Stimulated activated CD4-positive, alpha-beta T cell treated with anti-CD3 and anti-CD28 coated beads, Interleukin-15, amount 100 ng/mL, for 24 hours (primary cell): Measurements from ENCODE around the gene CMA1.

ENCODE experiments used
- DNase-seq: peaks from one replicate; pipeline ENCODE4 v3.0.0-alpha.2; 2020

CMA1 gene

DNA sequence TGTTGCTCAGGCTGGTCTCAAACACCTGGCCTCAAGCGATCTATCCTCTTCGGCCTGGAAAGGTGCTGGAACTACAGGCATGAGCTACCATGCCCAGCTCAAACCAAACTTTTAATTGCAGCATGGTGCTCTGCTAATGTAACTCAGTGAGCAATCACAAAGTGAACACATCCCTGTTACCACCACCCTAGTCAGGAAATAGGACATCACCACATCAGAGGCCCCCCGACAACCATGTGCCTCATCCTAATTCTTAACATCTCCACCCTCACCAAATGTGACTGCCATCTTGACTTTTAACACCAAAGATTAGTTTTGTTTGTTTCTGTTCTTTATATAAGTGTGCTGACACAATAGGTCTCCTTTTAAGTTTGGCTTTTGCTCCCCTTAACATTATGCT, 42.7 kb downstream of the CMA1 start:
- DNase-seq, result no peak

GRCh38 chr14:24463884-24464785, 43.9 kb downstream of the CMA1 start:
- DNase-seq, result no peak

- DNase-seq, result no peak
Measured at GRCh38 chr14:24463017-24463883, 44.8 kb downstream of the CMA1 start.

- no peak for DNase-seq
Measured at GRCh38 chr14:24461336-24461735, 46.7 kb downstream of the CMA1 start.

- no peak for DNase-seq
Measured at GRCh38 chr14:24459331-24459730, 48.7 kb downstream of the CMA1 start.

DNA sequence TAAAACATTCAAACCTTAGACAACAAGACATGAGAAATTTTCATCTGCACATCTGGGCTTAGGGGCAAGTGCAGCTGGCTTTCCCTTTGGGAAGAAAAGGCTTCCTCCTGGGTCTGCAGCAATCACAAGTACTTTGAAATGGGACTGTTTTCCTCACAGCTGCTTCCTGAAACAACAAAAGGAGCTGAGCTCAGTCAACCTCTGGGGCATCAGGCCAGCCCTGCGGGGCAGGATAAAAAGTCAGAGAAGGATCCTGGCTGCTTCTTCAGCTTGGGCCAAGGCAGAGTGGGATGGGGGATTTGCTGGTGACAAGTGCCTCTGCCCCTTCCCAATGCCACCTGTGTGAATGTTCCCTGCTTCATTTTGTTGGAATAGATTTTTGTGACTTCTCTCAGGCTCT, 49.3 kb downstream of the CMA1 start:
- DNase-seq, result no peak

DNA sequence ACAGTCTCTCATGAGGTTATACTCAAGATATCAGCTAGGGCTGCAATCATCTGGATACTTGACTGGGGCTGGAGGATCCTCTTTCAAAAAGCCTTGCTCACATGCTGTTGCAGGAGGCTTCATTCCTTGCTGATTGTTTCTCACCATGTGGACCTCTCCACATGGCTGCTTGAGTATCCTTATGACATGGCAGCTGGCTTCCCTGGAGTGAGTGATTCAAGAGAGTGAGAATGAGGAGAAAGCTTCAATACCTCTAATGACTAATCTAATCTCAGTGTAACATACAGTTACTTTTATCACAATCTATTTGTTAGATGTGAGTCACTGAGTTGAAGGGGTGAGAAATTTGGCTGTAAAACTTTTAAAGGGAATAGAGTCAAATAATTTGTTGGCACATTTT, 51.1 kb downstream of the CMA1 start:
- DNase-seq, result no peak
